Neural progenitor cell (in vitro differentiated cells): ENCODE measurements around the gene MMP25.

Experiments
- EZH2phosphoT487 ChIP-seq: fragments of 200-600 bp; sonication (generic); IDR thresholded peaks from 2 replicates; pipeline ENCODE4 v1.6.1; 2017; ENCODE audit warnings: antibody characterized with exemption
- TF ChIP-seq, protein P1 (sequence below): fragments of 200-600 bp; sonication (generic); IDR thresholded peaks from 2 replicates; pipeline ENCODE4 v1.5.1; 2017; ENCODE audit warnings: antibody characterized with exemption, mild to moderate bottlenecking

GRCh38 chr16:3088925-3089716, 42.8 kb downstream of the MMP25 start:
- TF ChIP-seq, protein P1, sequence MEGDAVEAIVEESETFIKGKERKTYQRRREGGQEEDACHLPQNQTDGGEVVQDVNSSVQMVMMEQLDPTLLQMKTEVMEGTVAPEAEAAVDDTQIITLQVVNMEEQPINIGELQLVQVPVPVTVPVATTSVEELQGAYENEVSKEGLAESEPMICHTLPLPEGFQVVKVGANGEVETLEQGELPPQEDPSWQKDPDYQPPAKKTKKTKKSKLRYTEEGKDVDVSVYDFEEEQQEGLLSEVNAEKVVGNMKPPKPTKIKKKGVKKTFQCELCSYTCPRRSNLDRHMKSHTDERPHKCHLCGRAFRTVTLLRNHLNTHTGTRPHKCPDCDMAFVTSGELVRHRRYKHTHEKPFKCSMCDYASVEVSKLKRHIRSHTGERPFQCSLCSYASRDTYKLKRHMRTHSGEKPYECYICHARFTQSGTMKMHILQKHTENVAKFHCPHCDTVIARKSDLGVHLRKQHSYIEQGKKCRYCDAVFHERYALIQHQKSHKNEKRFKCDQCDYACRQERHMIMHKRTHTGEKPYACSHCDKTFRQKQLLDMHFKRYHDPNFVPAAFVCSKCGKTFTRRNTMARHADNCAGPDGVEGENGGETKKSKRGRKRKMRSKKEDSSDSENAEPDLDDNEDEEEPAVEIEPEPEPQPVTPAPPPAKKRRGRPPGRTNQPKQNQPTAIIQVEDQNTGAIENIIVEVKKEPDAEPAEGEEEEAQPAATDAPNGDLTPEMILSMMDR: no peak
- TF ChIP-seq EZH2phosphoT487: no peak
